GM21619 (cell line): Measurements from ENCODE around the gene CTAGE8.
"Not testable (repeated sequence)": the region's sequence is repeated elsewhere in the genome, so short reads cannot be mapped to it uniquely, and the experiment has no call there.

Experiments used
- ATAC-seq: cut with Tn5 transposase; IDR thresholded peaks from one replicate; pipeline ENCODE4 v1.9.1; 2021; ENCODE audit not compliant: unreplicated experiment

Gene CTAGE8

GRCh38 chr7:144259067-144259466, 10.0 kb downstream of the CTAGE8 start:
- ATAC-seq, result not testable (repeated sequence)

- ATAC-seq, result no peak
Observed at GRCh38 chr7:144256112-144256511, 13.0 kb downstream of the CTAGE8 start.

- ATAC-seq, result no peak
Observed at GRCh38 chr7:144255471-144255897, 13.6 kb downstream of the CTAGE8 start.

GRCh38 chr7:144252307-144252706, 16.8 kb downstream of the CTAGE8 start:
- not testable (repeated sequence) for ATAC-seq

- not testable (repeated sequence) for ATAC-seq
Observed at GRCh38 chr7:144247674-144248330, 21.3 kb downstream of the CTAGE8 start.

- ATAC-seq, result not testable (repeated sequence)
Observed at GRCh38 chr7:144246967-144247366, 22.1 kb downstream of the CTAGE8 start.

GRCh38 chr7:144245372-144245771, 23.7 kb downstream of the CTAGE8 start:
- ATAC-seq, result not testable (repeated sequence)

- ATAC-seq, result not testable (repeated sequence)
Observed at GRCh38 chr7:144239365-144239764, 29.7 kb downstream of the CTAGE8 start, which contains the start of gene OR2A42. OR2A42 (minus strand) TSS chr7:144239605; CDS start chr7:144232843, 6,762 bp downstream.

- ATAC-seq, result not testable (repeated sequence)
Observed at GRCh38 chr7:144238530-144239082, 30.5 kb downstream of the CTAGE8 start.

- not testable (repeated sequence) for ATAC-seq
Observed at GRCh38 chr7:144233039-144233438, 36.0 kb downstream of the CTAGE8 start.

GRCh38 chr7:144231027-144231426, 38.1 kb downstream of the CTAGE8 start:
- not testable (repeated sequence) for ATAC-seq

GRCh38 chr7:144228810-144229209, 40.3 kb downstream of the CTAGE8 start:
- ATAC-seq, result not testable (repeated sequence)

GRCh38 chr7:144226866-144227265, 42.2 kb downstream of the CTAGE8 start:
- not testable (repeated sequence) for ATAC-seq

GRCh38 chr7:144223675-144224074, 45.4 kb downstream of the CTAGE8 start:
- not testable (repeated sequence) for ATAC-seq

GRCh38 chr7:144220531-144220930, 48.6 kb downstream of the CTAGE8 start:
- ATAC-seq, result not testable (repeated sequence)

- peak; percentile 43 for ATAC-seq
Observed at GRCh38 chr7:144219149-144219548, 49.9 kb downstream of the CTAGE8 start.

- not testable (repeated sequence) for ATAC-seq
Observed at GRCh38 chr7:144218581-144218980, 50.5 kb downstream of the CTAGE8 start.

GRCh38 chr7:144217200-144217599, 51.9 kb downstream of the CTAGE8 start:
- ATAC-seq, result not testable (repeated sequence)
